SK-N-SH (cell line): ENCODE measurements around the gene TRPC6. TPM values are rescaled to one million over a fixed set of nuclear protein-coding genes. Genes with fewer than 3 reads are reported as not detected.

ENCODE experiments used
- CTCF ChIA-PET: fragments of 300-600, 350-600 bp; formaldehyde crosslinking; extraction: SDS; loops from one replicate; lab custom pipeline; 2021; lab: Yijun Ruan, JAX
- POLR2A ChIA-PET: fragments of 350-600 bp; sonication (Branson Sonifier 250); formaldehyde crosslinking; extraction: SDS; loops from one replicate; lab custom pipeline; 2020; ENCODE audit warnings: antibody characterized with exemption, inconsistent platforms; lab: Yijun Ruan, JAX
- DNase-seq: peaks from one replicate; pipeline ENCODE4 v3.0.0; 2012
- H2AFZ ChIP-seq: fragments of 200-600 bp; sonication (generic); 2 replicates; pipeline ENCODE4 v1.8.1; 2016; ENCODE audit warnings: antibody characterized with exemption, mild to moderate bottlenecking, low read depth
- H3F3A ChIP-seq: fragments of 200-600 bp; sonication (generic); replicated peaks from 2 replicates; pipeline ENCODE3; 2016; ENCODE audit warnings: antibody characterized with exemption, mild to moderate bottlenecking; ENCODE audit not compliant: insufficient read depth
- H3K27ac ChIP-seq, 2 experiments: fragments of 200-500 bp in 1 of 2; fragments of 200-600 bp in 1 of 2; sonication (Bioruptor generic) in 1 of 2; sonication (generic), shearing (Covaris generic) in 1 of 2; 2 replicates each; pipeline versions ENCODE4 v1.5.1 to v1.6.1; 2014 to 2016; ENCODE audit warnings: low read depth in 2 of 2, inconsistent platforms in 1 of 2, low read length in 1 of 2, mild to moderate bottlenecking in 1 of 2, mixed read lengths in 1 of 2
- H3K27me3 ChIP-seq: fragments of 200-600 bp; sonication (generic), shearing (Covaris generic); 2 replicates; pipeline ENCODE4 v1.6.1; 2016; ENCODE audit warnings: mixed run types; ENCODE audit not compliant: insufficient read depth
- H3K36me3 ChIP-seq, 2 experiments: fragments of 200-500 bp in 1 of 2; fragments of 200-600 bp in 1 of 2; sonication (Bioruptor generic) in 1 of 2; sonication (generic) in 1 of 2; replicated peaks in 1 of 2; 2 replicates each; pipeline versions ENCODE3 to v1.5.1; 2014 to 2016; ENCODE audit warnings: low read length in 1 of 2, mild to moderate bottlenecking in 1 of 2; ENCODE audit not compliant: insufficient read depth in 2 of 2, control insufficient read depth in 1 of 2
- H3K4me1 ChIP-seq, 2 experiments: fragments of 200-500 bp in 1 of 2; fragments of 200-600 bp in 1 of 2; sonication (Bioruptor generic) in 1 of 2; sonication (generic), shearing (Covaris generic) in 1 of 2; 2 replicates each; pipeline versions ENCODE4 v1.5.1 to v1.6.1; 2014 to 2016; ENCODE audit warnings: low read depth in 1 of 2, low read length in 1 of 2, mixed run types in 1 of 2; ENCODE audit not compliant: insufficient read depth in 2 of 2, control insufficient read depth in 1 of 2
- H3K4me2 ChIP-seq: fragments of 200-600 bp; sonication (generic), shearing (Covaris generic); 2 replicates; pipeline ENCODE4 v1.6.1; 2017; ENCODE audit warnings: mixed run types
- H3K4me3 ChIP-seq, 2 experiments: fragments of 200-500 bp in 1 of 2; fragments of 200-600 bp in 1 of 2; sonication (Bioruptor generic) in 1 of 2; sonication (generic), shearing (Covaris generic) in 1 of 2; 2 replicates each; pipeline versions ENCODE4 v1.5.1 to v1.8.1; 2014 to 2016; ENCODE audit warnings: low read depth in 2 of 2, inconsistent platforms in 1 of 2, low read length in 1 of 2, mild to moderate bottlenecking in 1 of 2, mixed read lengths in 1 of 2, moderate library complexity in 1 of 2
- H3K79me2 ChIP-seq: fragments of 200-600 bp; sonication (generic); 2 replicates; pipeline ENCODE4 v1.8.1; 2017; ENCODE audit warnings: mild to moderate bottlenecking; ENCODE audit not compliant: insufficient read depth
- H3K9ac ChIP-seq: fragments of 200-600 bp; sonication (generic); 2 replicates; pipeline ENCODE4 v1.6.1; 2017; ENCODE audit warnings: mixed run types
- H3K9me2 ChIP-seq: fragments of 200-600 bp; sonication (generic); 2 replicates; pipeline ENCODE4 v1.6.1; 2017; ENCODE audit warnings: mixed run types
- H3K9me3 ChIP-seq: fragments of 200-600 bp; sonication (generic); 2 replicates; pipeline ENCODE4 v1.6.1; 2017; ENCODE audit warnings: mixed run types, mild to moderate bottlenecking, moderate library complexity
- H4K20me1 ChIP-seq: fragments of 200-600 bp; sonication (generic); 2 replicates; pipeline ENCODE4 v1.6.1; 2017; ENCODE audit warnings: mild to moderate bottlenecking, mixed run types; ENCODE audit not compliant: insufficient read depth
- CHD2 ChIP-seq: fragments of 150-350 bp; IDR thresholded peaks from 2 replicates; pipeline ENCODE4 v1.6.1; 2018; ENCODE audit warnings: low read length; ENCODE audit not compliant: partially characterized antibody
- EZH2phosphoT487 ChIP-seq: fragments of 200-600 bp; sonication (generic); IDR thresholded peaks from 2 replicates; pipeline ENCODE4 v1.6.1; 2017; ENCODE audit warnings: low read depth, mixed run types, mild to moderate bottlenecking, antibody characterized with exemption, moderate library complexity, borderline replicate concordance
- FOXM1 ChIP-seq: IDR thresholded peaks from 2 replicates; pipeline ENCODE4 v1.4.0; 2012; ENCODE audit warnings: low read depth, mild to moderate bottlenecking
- GATA2 ChIP-seq: sonication (generic); formaldehyde crosslinking; IDR thresholded peaks from 2 replicates; pipeline ENCODE4 v1.5.0; 2020; ENCODE audit warnings: mild to moderate bottlenecking, missing genetic modification reagents
- MXI1 ChIP-seq: IDR thresholded peaks from 2 replicates; pipeline ENCODE4 v1.6.1; 2012; ENCODE audit warnings: mild to moderate bottlenecking, low read depth, low read length, improper control_type of control experiment
- NFIC ChIP-seq: IDR thresholded peaks from 2 replicates; pipeline ENCODE4 v1.4.0; 2012; ENCODE audit warnings: borderline replicate concordance
- NRF1 ChIP-seq: IDR thresholded peaks from 2 replicates; pipeline ENCODE4 v1.6.1; 2012; ENCODE audit warnings: low read depth, mild to moderate bottlenecking, low read length
- POLR2AphosphoS5 ChIP-seq: IDR thresholded peaks from 2 replicates; pipeline ENCODE4 v1.6.1; 2012; ENCODE audit warnings: low read depth, low read length
- RAD21 ChIP-seq: IDR thresholded peaks from 2 replicates; pipeline ENCODE4 v1.6.1; 2012; ENCODE audit warnings: mild to moderate bottlenecking, low read length
- RCOR1 ChIP-seq: fragments of 150-350 bp; IDR thresholded peaks from 2 replicates; pipeline ENCODE4 v1.6.1; 2017; ENCODE audit warnings: antibody characterized with exemption, low read length
- RFX5 ChIP-seq: IDR thresholded peaks from 2 replicates; pipeline ENCODE4 v1.6.1; 2012; ENCODE audit warnings: mild to moderate bottlenecking, improper control_type of control experiment, low read length
- RXRA ChIP-seq: IDR thresholded peaks from 2 replicates; pipeline ENCODE4 v1.4.0; 2012; ENCODE audit warnings: low read depth, mild to moderate bottlenecking, borderline replicate concordance
- SIN3A ChIP-seq: IDR thresholded peaks from 2 replicates; pipeline ENCODE4 v1.6.1; 2012; ENCODE audit warnings: low read depth, mild to moderate bottlenecking, low read length, moderate library complexity, borderline replicate concordance
- TAF1 ChIP-seq: IDR thresholded peaks from 2 replicates; pipeline ENCODE4 v1.6.1; 2012; ENCODE audit warnings: low read depth, mild to moderate bottlenecking, low read length, moderate library complexity, borderline replicate concordance
- TEAD4 ChIP-seq: IDR thresholded peaks from 2 replicates; pipeline ENCODE4 v1.4.0; 2012; ENCODE audit warnings: mild to moderate bottlenecking, borderline replicate concordance; ENCODE audit not compliant: insufficient read depth
- YY1 ChIP-seq: IDR thresholded peaks from 2 replicates; pipeline ENCODE4 v1.4.0; 2012; ENCODE audit warnings: low read depth, mild to moderate bottlenecking
- WGBS: methylation state at CpG from one replicate; pipeline ENCODE4 v1.1.6; 2017; ENCODE audit warnings: low lambda C conversion rate; 5-methylcytosine and 5-hydroxymethylcytosine counted together
- polyA plus RNA-seq, 3 experiments: library from polyadenylated mRNA; depleted of rRNA; stranded (reverse); fragments of >200 nt; gene quantifications; 2 replicates each; pipeline ENCODE4 v1.2.3, GENCODE V29; 2012
- TF ChIP-seq, protein P1 (sequence below): fragments of 150-350 bp; IDR thresholded peaks from 2 replicates; pipeline ENCODE4 v1.6.1; 2017; ENCODE audit warnings: antibody characterized with exemption, low read length, low read depth, borderline replicate concordance
- TF ChIP-seq, protein P2 (sequence below): IDR thresholded peaks from 2 replicates; pipeline ENCODE4 v1.4.0; 2012; ENCODE audit warnings: low read depth, borderline replicate concordance

The TRPC6 gene
- polyA plus RNA-seq, 1 of the 3 experiments (the other 2 are of a cell fraction), result not detected

DNA sequence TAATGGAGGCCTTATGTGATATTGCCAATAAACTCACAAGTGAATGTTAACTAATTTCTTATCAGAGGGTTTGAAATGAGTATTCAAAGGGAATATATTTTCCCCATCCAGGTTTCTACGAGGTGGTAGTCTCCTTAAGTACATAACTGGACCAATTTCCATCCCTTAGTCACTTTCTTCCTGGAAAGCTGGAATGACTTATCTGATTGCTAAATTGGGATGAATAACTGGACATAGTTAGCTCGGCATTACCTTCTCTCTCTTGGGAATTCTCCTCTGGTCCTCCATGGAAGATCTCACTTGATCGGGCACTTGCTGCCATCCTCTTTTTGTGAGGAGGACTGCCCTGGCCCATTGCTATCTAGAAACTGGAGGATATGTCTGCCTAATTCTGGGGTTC, 109.1 kb downstream of the TRPC6 start:
- CTCF ChIA-PET, result interaction anchor here (0.5 to 1.2 kb wide), 2 partner anchors 9 to 43 kb away, joined by 3 read pairs; no protein-coding TSS in a partner anchor
- Histone ChIP-seq H4K20me1 (no peaks in the 10 kb centered on the region), H3K79me2 (no peaks in the 10 kb centered on the region), H3K27me3 (no peaks in the 10 kb centered on the region; the same call in 1 of the 2 replicates), H2AFZ (no peak overlapping the region), H3K36me3 (no peaks in the 10 kb centered on the region), H3F3A (no peaks in the 10 kb centered on the region), H3K9ac (no peak overlapping the region), H3K9me3 (no peaks in the 10 kb centered on the region), H3K4me2 (no peak overlapping the region), H3K9me2 (no peaks in the 10 kb centered on the region), H3K4me3 (no peak overlapping the region), H3K27ac (no peak overlapping the region), H3K4me1 (no peaks in the 10 kb centered on the region)
- no peak for DNase-seq
- POLR2A ChIA-PET, result no interaction called here
- WGBS, result 6% methylated on average over 3 of the region's 3 CpGs
- TF ChIP-seq RAD21 (no peak), TEAD4 (no peak), YY1 (no peak)

DNA sequence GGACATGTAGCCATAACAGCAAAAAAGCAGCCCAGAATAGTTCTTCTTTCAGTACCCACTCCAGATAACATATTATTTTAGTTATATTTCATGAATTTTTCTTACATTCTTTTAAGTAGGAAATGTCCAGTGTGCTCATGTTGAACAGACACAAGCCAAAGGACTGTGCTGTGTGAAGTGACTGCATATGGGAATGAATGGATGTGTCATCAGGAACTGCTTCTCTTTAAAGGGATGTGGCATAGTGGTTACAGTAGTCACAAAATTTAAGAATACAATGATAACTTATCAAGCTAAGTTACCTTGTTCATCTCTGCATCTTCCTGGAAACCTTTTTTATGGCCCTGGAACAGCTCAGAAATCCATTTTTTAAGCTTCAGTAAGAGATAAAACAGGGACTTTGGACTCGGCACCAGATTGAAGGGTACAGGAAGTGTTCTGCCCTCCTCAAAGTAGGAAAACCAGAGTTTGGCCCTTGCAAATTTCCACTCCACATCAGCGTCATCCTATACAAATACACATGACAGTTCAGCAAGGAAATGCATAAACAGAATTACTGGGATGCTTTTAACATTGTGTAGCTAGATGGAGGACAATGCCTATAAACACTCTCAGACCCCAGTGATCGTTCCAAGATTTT, 112.8 kb downstream of the TRPC6 start:
- no peaks in the 10 kb centered on the region for H4K20me1 ChIP-seq
- POLR2A ChIA-PET, result no interaction called here
- H3F3A ChIP-seq, result no peaks in the 10 kb centered on the region
- no peaks in the 10 kb centered on the region for H3K9me3 ChIP-seq
- TF ChIP-seq EZH2phosphoT487 (no peak), GATA2 (CRISPR knock-in tag) (no peak), NFIC (no peak), FOXM1 (no peak), POLR2AphosphoS5 (no peak), CHD2 (no peak), RFX5 (no peak), RXRA (no peak), SIN3A (no peak), NRF1 (no peak), RCOR1 (no peak), TAF1 (no peak), MXI1 (no peak)
- TF ChIP-seq, protein P1, sequence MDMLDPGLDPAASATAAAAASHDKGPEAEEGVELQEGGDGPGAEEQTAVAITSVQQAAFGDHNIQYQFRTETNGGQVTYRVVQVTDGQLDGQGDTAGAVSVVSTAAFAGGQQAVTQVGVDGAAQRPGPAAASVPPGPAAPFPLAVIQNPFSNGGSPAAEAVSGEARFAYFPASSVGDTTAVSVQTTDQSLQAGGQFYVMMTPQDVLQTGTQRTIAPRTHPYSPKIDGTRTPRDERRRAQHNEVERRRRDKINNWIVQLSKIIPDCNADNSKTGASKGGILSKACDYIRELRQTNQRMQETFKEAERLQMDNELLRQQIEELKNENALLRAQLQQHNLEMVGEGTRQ, result no peak
- TF ChIP-seq, protein P2, sequence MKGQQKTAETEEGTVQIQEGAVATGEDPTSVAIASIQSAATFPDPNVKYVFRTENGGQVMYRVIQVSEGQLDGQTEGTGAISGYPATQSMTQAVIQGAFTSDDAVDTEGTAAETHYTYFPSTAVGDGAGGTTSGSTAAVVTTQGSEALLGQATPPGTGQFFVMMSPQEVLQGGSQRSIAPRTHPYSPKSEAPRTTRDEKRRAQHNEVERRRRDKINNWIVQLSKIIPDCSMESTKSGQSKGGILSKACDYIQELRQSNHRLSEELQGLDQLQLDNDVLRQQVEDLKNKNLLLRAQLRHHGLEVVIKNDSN, result no peak
- H3K79me2 ChIP-seq, result no peaks in the 10 kb centered on the region
- DNase-seq, result no peak
- H3K4me1 ChIP-seq, result no peaks in the 10 kb centered on the region
- no peaks in the 10 kb centered on the region for H3K36me3 ChIP-seq
- H2AFZ ChIP-seq, result no peak overlapping the region; the same call in 1 of the 2 replicates
- H3K9me2 ChIP-seq, result no peaks in the 10 kb centered on the region
- H3K27ac ChIP-seq, result no peak overlapping the region
- no peak overlapping the region for H3K4me3 ChIP-seq
- H3K4me2 ChIP-seq, result no peak overlapping the region
- WGBS, result 4% methylated on average over 3 of the region's 3 CpGs
- CTCF ChIA-PET, result no interaction called here
- H3K9ac ChIP-seq, result no peak overlapping the region
- no peaks in the 10 kb centered on the region for H3K27me3 ChIP-seq
